H1 (cell line): Measurements from ENCODE around the gene FRMPD2. TPM values are rescaled to one million over a fixed set of nuclear protein-coding genes. Genes with fewer than 3 reads are reported as not detected.
A peak's percentile ranks its signal among the peaks of the same experiment; 100 is the strongest.

ENCODE experiments used
- CTCF ChIA-PET: fragments of 300-600 bp; sonication (Branson Sonifier 250); formaldehyde crosslinking; loops from one replicate; lab custom pipeline; 2021; ENCODE audit not compliant: partially characterized antibody; lab: Charles Lee
- POLR2A ChIA-PET: fragments of 300-600 bp; sonication (Branson Sonifier 250); formaldehyde crosslinking; loops from one replicate; lab custom pipeline; 2021; ENCODE audit warnings: inconsistent platforms; ENCODE audit not compliant: partially characterized antibody; lab: Charles Lee
- DNase-seq, 2 experiments: peaks; one replicate each; pipeline versions ENCODE4 v3.0.0 to v3.0.0-alpha.2; 2010 to 2022; ENCODE audit warnings: low spot score in 2 of 2, low read depth in 1 of 2, mixed read lengths in 1 of 2
- FAIRE-seq: peaks from 2 replicates; lab custom pipeline; 2011; peaks lifted over from hg19 to GRCh38; lab: Jason Lieb, UNC
- H2AFZ ChIP-seq: 2 replicates; pipeline ENCODE4 v1.8.1; 2012; ENCODE audit warnings: low read length, inconsistent platforms
- H2AK5ac ChIP-seq: 2 replicates; pipeline ENCODE4 v1.6.1; 2013; ENCODE audit warnings: low read depth, low read length
- H2BK120ac ChIP-seq: replicated peaks from 2 replicates; pipeline ENCODE3; 2013; ENCODE audit warnings: low read depth, low read length, inconsistent platforms
- H2BK12ac ChIP-seq: 2 replicates; pipeline ENCODE4 v1.6.1; 2013; ENCODE audit warnings: low read depth, low read length
- H2BK15ac ChIP-seq: 2 replicates; pipeline ENCODE4 v1.6.1; 2013; ENCODE audit warnings: low read length
- H2BK20ac ChIP-seq: 2 replicates; pipeline ENCODE4 v1.6.1; 2013; ENCODE audit warnings: low read length
- H2BK5ac ChIP-seq: 2 replicates; pipeline ENCODE4 v1.6.1; 2013; ENCODE audit warnings: low read depth, low read length
- H3K14ac ChIP-seq: 2 replicates; pipeline ENCODE4 v1.6.1; 2013; ENCODE audit warnings: inconsistent platforms; ENCODE audit not compliant: insufficient read length
- H3K18ac ChIP-seq: 2 replicates; pipeline ENCODE4 v1.6.1; 2013; ENCODE audit warnings: low read length; ENCODE audit errors: extremely low read depth
- H3K23ac ChIP-seq: 2 replicates; pipeline ENCODE4 v1.6.1; 2013; ENCODE audit warnings: inconsistent platforms; ENCODE audit not compliant: insufficient read length
- H3K23me2 ChIP-seq: 2 replicates; pipeline ENCODE4 v1.6.1; 2013; ENCODE audit warnings: low read depth, low read length
- H3K27ac ChIP-seq: 2 replicates; pipeline ENCODE4 v1.6.1; 2011; ENCODE audit warnings: low read depth, low read length, inconsistent platforms
- H3K27me3 ChIP-seq, 4 experiments: replicated peaks in 1 of 4; 1 replicate in 1 of 4; 2 replicates in 3 of 4; pipeline versions ENCODE4 v1.6.1 to v1.8.1; 2011 to 2013; ENCODE audit warnings: low read length in 3 of 4, mild to moderate bottlenecking in 3 of 4, inconsistent platforms in 2 of 4, mixed read lengths in 2 of 4, moderate library complexity in 1 of 4; ENCODE audit not compliant: control insufficient read depth in 3 of 4, insufficient read depth in 3 of 4; ENCODE audit errors: extremely low read depth in 1 of 4
- H3K36me3 ChIP-seq, 4 experiments: 2 replicates each; pipeline versions ENCODE4 v1.6.1 to v1.8.1; 2011 to 2013; ENCODE audit warnings: mild to moderate bottlenecking in 4 of 4, low read length in 3 of 4, moderate library complexity in 2 of 4, control low read depth in 1 of 4, inconsistent platforms in 1 of 4; ENCODE audit not compliant: insufficient read depth in 4 of 4, control insufficient read depth in 2 of 4
- H3K4ac ChIP-seq: replicated peaks from 2 replicates; pipeline ENCODE3; 2013; ENCODE audit warnings: low read length, low read depth, mixed read lengths, inconsistent platforms; ENCODE audit not compliant: insufficient read length
- H3K4me1 ChIP-seq, 4 experiments: replicated peaks in 1 of 4; 1 replicate in 1 of 4; 2 replicates in 3 of 4; pipeline versions ENCODE4 v1.6.1 to v1.8.1; 2011 to 2013; ENCODE audit warnings: low read length in 3 of 4, inconsistent platforms in 2 of 4, mixed read lengths in 1 of 4; ENCODE audit not compliant: insufficient read depth in 4 of 4, control insufficient read depth in 3 of 4
- H3K4me2 ChIP-seq, 2 experiments: 2 replicates each; pipeline versions ENCODE4 v1.6.1 to v1.8.1; 2011 to 2013; ENCODE audit warnings: low read depth in 2 of 2, low read length in 2 of 2, control low read depth in 1 of 2, inconsistent platforms in 1 of 2, mild to moderate bottlenecking in 1 of 2; ENCODE audit not compliant: insufficient read depth in 1 of 2
- H3K4me3 ChIP-seq, 4 experiments: fragments of 200-600, 300-600 bp in 1 of 4; sonication (generic), shearing (Covaris generic), sonication (Bioruptor Twin) in 1 of 4; 2 replicates each; pipeline versions ENCODE4 v1.5.1 to v1.8.1; 2011 to 2016; ENCODE audit warnings: low read length in 4 of 4, low read depth in 3 of 4, control low read depth in 2 of 4, inconsistent platforms in 2 of 4, mild to moderate bottlenecking in 2 of 4, mixed read lengths in 1 of 4, moderate library complexity in 1 of 4; ENCODE audit not compliant: insufficient read depth in 2 of 4; ENCODE audit errors: extremely low read depth in 1 of 4
- H3K56ac ChIP-seq: replicated peaks from 2 replicates; pipeline ENCODE3; 2013; ENCODE audit warnings: low read depth, mild to moderate bottlenecking, mixed read lengths, low read length, inconsistent platforms; ENCODE audit not compliant: insufficient read length
- H3K79me1 ChIP-seq: 2 replicates; pipeline ENCODE4 v1.6.1; 2013; ENCODE audit warnings: low read depth, low read length, control low read depth
- H3K79me2 ChIP-seq, 2 experiments: 2 replicates each; pipeline versions ENCODE4 v1.6.1 to v1.8.1; 2012 to 2013; ENCODE audit warnings: low read length in 2 of 2, mild to moderate bottlenecking in 2 of 2, inconsistent platforms in 1 of 2; ENCODE audit not compliant: insufficient read depth in 2 of 2, control insufficient read depth in 1 of 2
- H3K9ac ChIP-seq, 4 experiments: replicated peaks in 1 of 4; 1 replicate in 1 of 4; 2 replicates in 3 of 4; pipeline versions ENCODE4 v1.6.1 to v1.8.1; 2011 to 2013; ENCODE audit warnings: low read depth in 3 of 4, low read length in 3 of 4, control low read depth in 2 of 4, mild to moderate bottlenecking in 2 of 4, moderate library complexity in 2 of 4, inconsistent platforms in 1 of 4; ENCODE audit errors: extremely low read depth in 1 of 4
- H3K9me3 ChIP-seq, 2 experiments: 2 replicates each; pipeline versions ENCODE4 v1.6.1 to v1.8.1; 2012 to 2013; ENCODE audit warnings: mild to moderate bottlenecking in 2 of 2, moderate library complexity in 2 of 2, control low read depth in 1 of 2, inconsistent platforms in 1 of 2, low read depth in 1 of 2, low read length in 1 of 2, mixed read lengths in 1 of 2; ENCODE audit not compliant: insufficient read depth in 2 of 2
- H4K20me1 ChIP-seq, 2 experiments: replicated peaks in 1 of 2; 2 replicates each; pipeline versions ENCODE3 to v1.8.1; 2011 to 2013; ENCODE audit warnings: inconsistent platforms in 2 of 2, low read length in 2 of 2, mild to moderate bottlenecking in 1 of 2; ENCODE audit not compliant: insufficient read depth in 2 of 2, control insufficient read depth in 1 of 2
- H4K5ac ChIP-seq: 2 replicates; pipeline ENCODE4 v1.6.1; 2013; ENCODE audit warnings: low read length, low read depth, mixed read lengths, inconsistent platforms; ENCODE audit not compliant: insufficient read length
- H4K8ac ChIP-seq: 2 replicates; pipeline ENCODE4 v1.8.0; 2013; ENCODE audit warnings: mild to moderate bottlenecking, moderate library complexity, low read length, inconsistent platforms; ENCODE audit not compliant: insufficient read depth; ENCODE audit errors: extremely low read depth
- H4K91ac ChIP-seq: replicated peaks from 2 replicates; pipeline ENCODE3; 2013; ENCODE audit warnings: low read length, mixed read lengths, inconsistent platforms; ENCODE audit not compliant: insufficient read length
- GTF2F1 ChIP-seq: IDR thresholded peaks from 2 replicates; pipeline ENCODE4 v1.6.1; 2012; ENCODE audit warnings: low read depth, low read length, improper control_type of control experiment, borderline replicate concordance
- WGBS, 2 experiments: shearing (Covaris generic) in 1 of 2; methylation state at CpG; one replicate each; pipeline versions ENCODE4 v1.1.6 to v1.1.7; 2013 to 2015; ENCODE audit warnings: low lambda C conversion rate in 2 of 2, mixed read lengths in 2 of 2, inconsistent platforms in 1 of 2, low coverage in 1 of 2, missing lambda C conversion rate in 1 of 2; ENCODE audit not compliant: insufficient replicate concordance in 2 of 2, insufficient coverage in 1 of 2, insufficient read length in 1 of 2; ENCODE audit errors: extremely low coverage in 1 of 2, missing lambda C conversion rate in 1 of 2; 5-methylcytosine and 5-hydroxymethylcytosine counted together
- polyA plus RNA-seq, 7 experiments: library from polyadenylated mRNA; depleted of rRNA in 3 of 7; stranded (reverse) in 5 of 7; unstranded in 2 of 7; fragments of >200 nt in 5 of 7; fragments of 200-250 nt in 2 of 7; gene quantifications; 1 replicate in 5 of 7; 2 replicates in 1 of 7; 4 replicates in 1 of 7; pipeline versions ENCODE4 v1.2.1 to v1.2.3, GENCODE V29; 2011 to 2013; ENCODE audit warnings: missing spikeins in 2 of 7, mixed read lengths in 2 of 7
- total RNA-seq: library from RNA; stranded (reverse); fragmentation: NEBNext Ultra II Directional; extraction: Animal tissue kit (Norgen Biotek cat#: 25700); gene quantifications from 2 replicates; pipeline ENCODE4 v1.2.1, GENCODE V29; 2021
- TF ChIP-seq, protein P1 (sequence below): IDR thresholded peaks from 2 replicates; pipeline ENCODE4 v1.6.1; 2011; ENCODE audit warnings: low read depth, mild to moderate bottlenecking, low read length; ENCODE audit not compliant: insufficient read depth
- TF ChIP-seq, protein P2 (sequence below): IDR thresholded peaks from 2 replicates; pipeline ENCODE4 v1.6.1; 2012; ENCODE audit warnings: inconsistent platforms

The FRMPD2 gene
- total and polyA plus RNA-seq, 2 of the 8 experiments (the other 6 are each of a cell fraction or from before 2014, with no cell fraction given): 0.07 to 0.47 TPM

GRCh38 chr10:48254750-48255512, 19.6 kb downstream of the FRMPD2 start:
- Histone ChIP-seq H3K9ac (no peak overlapping the region), H3K27me3 (no peaks in the 10 kb centered on the region; a peak in 1 of 7 replicates)

More at GRCh38 chr10:48254750-48255512, 19.6 kb downstream of the FRMPD2 start:
- Histone ChIP-seq H2BK15ac (no peak overlapping the region), H3K14ac (no peak overlapping the region), H3K4ac (no peak overlapping the region), H3K4me2 (no peak overlapping the region), H2BK120ac (no peak overlapping the region), H3K56ac (no peak overlapping the region), H3K4me1 (peaks cover 0 to 16% (median 10%) of the 10 kb centered on the region in 4 experiments; a peak in 6 of 7 replicates), H3K9me3 (no peaks in the 10 kb centered on the region), H4K8ac (no peak overlapping the region), H3K27ac (no peak overlapping the region), H3K36me3 (no peaks in the 10 kb centered on the region), H2BK12ac (no peak overlapping the region; the same call in 1 of the 2 replicates), H3K79me2 (no peaks in the 10 kb centered on the region), H2BK5ac (no peak overlapping the region), H2AFZ (no peak overlapping the region), H2AK5ac (no peak overlapping the region), H4K91ac (no peak overlapping the region), H3K23me2 (no peaks in the 10 kb centered on the region), H2BK20ac (no peak overlapping the region), H3K79me1 (no peaks in the 10 kb centered on the region), H3K18ac (no peak overlapping the region), H4K20me1 (no peaks in the 10 kb centered on the region), H4K5ac (no peak overlapping the region)
- peak in 1 of 2 experiments; percentile 23 for DNase-seq
- 86% methylated on average over 5 of the region's 5 CpGs; no CpG with 5 or more reads in 1 of the 2 experiments for WGBS, 2 experiments
- CTCF ChIA-PET: interaction anchor here (1.0 kb wide), 2 partner anchors 17 to 353 kb away, joined by 3 to 4 read pairs; no protein-coding TSS in a partner anchor
- POLR2A ChIA-PET: no interaction called here
- TF ChIP-seq GTF2F1: no peak
- TF ChIP-seq, protein P1, sequence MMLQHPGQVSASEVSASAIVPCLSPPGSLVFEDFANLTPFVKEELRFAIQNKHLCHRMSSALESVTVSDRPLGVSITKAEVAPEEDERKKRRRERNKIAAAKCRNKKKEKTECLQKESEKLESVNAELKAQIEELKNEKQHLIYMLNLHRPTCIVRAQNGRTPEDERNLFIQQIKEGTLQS: no peak
- TF ChIP-seq, protein P2, sequence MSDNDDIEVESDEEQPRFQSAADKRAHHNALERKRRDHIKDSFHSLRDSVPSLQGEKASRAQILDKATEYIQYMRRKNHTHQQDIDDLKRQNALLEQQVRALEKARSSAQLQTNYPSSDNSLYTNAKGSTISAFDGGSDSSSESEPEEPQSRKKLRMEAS: no peak
- TF ChIP-seq, all 59 proteins: peak for 0
- Histone ChIP-seq H3K23ac (no peak overlapping the region), H3K4me3 (no peak overlapping the region)
- no peak for FAIRE-seq
